Stimulated activated CD8-positive, alpha-beta memory T cell treated with anti-CD3 and anti-CD28 coated beads, Interleukin-15, amount 100 ng/mL, for 48 hours (primary cell): ENCODE data around the gene RPL38.

Experiments
- DNase-seq, 2 donors: peaks; one replicate each; pipeline ENCODE4 v3.0.0-alpha.2; 2020; ENCODE audit warnings: low read depth in 2 of 2

The RPL38 gene

GRCh38 chr17:74203439-74204240, at the start of gene RPL38:
Gene RPL38, plus strand, starts transcription at chr17:74203678. Its CDS starts 278 bp downstream, at chr17:74203956.
- peak; percentile 89 to 90 for DNase-seq

GRCh38 chr17:74153821-74154430, 49.6 kb upstream of the RPL38 start:
- no peak for DNase-seq

- DNase-seq = no peak
These were observed 46.6 kb upstream of the RPL38 start for GRCh38 chr17:74156878-74157277.

GRCh38 chr17:74157366-74157765, 46.1 kb upstream of the RPL38 start:
- no peak for DNase-seq

- DNase-seq = no peak
These were observed 44.7 kb upstream of the RPL38 start for GRCh38 chr17:74158761-74159160.

- no peak for DNase-seq
These were observed 44.1 kb upstream of the RPL38 start for GRCh38 chr17:74159226-74159840.

- no peak for DNase-seq
These were observed 42.6 kb upstream of the RPL38 start for GRCh38 chr17:74160656-74161502.

GRCh38 chr17:74161503-74161875, 42.0 kb upstream of the RPL38 start:
- DNase-seq = no peak

- no peak for DNase-seq
These were observed 40.1 kb upstream of the RPL38 start for GRCh38 chr17:74163271-74163821.

- DNase-seq = no peak
These were observed 39.6 kb upstream of the RPL38 start for GRCh38 chr17:74163836-74164235.

- DNase-seq = no peak
These were observed 38.9 kb upstream of the RPL38 start for GRCh38 chr17:74164446-74165045.

- no peak for DNase-seq
These were observed 37.6 kb upstream of the RPL38 start for GRCh38 chr17:74165797-74166365.

GRCh38 chr17:74170924-74171323, 32.6 kb upstream of the RPL38 start:
- DNase-seq = no peak

GRCh38 chr17:74172700-74173099, 30.8 kb upstream of the RPL38 start:
- no peak for DNase-seq

GRCh38 chr17:74176546-74177001, 26.9 kb upstream of the RPL38 start:
- no peak for DNase-seq

- no peak for DNase-seq
These were observed 26.4 kb upstream of the RPL38 start for GRCh38 chr17:74177018-74177450.

- DNase-seq = no peak
These were observed 23.9 kb upstream of the RPL38 start for GRCh38 chr17:74179576-74179975.

GRCh38 chr17:74180336-74180735, 23.1 kb upstream of the RPL38 start:
- DNase-seq = no peak

GRCh38 chr17:74181341-74181740, 22.1 kb upstream of the RPL38 start:
- no peak for DNase-seq

GRCh38 chr17:74182041-74182723, 21.3 kb upstream of the RPL38 start:
- no peak for DNase-seq
